ENCODE data around the gene CIB4.
A peak's percentile ranks its signal among the peaks of the same experiment; 100 is the strongest.

CIB4 gene

GRCh38 chr2:26580751-26581150 lies 60.4 kb downstream of the CIB4 start:
- Mint-ChIP-seq H3K27me3 (peaks cover 60% of the 10 kb centered on the region), H3K9me3 (no peaks in the 10 kb centered on the region), H3K27ac (no peak overlapping the region), H3K4me1 (no peaks in the 10 kb centered on the region), H3K4me3 (no peak overlapping the region)
- DNase-seq (no peak), ATAC-seq (no peak)

GRCh38 chr2:26580151-26580550 lies 61.0 kb downstream of the CIB4 start:
- Mint-ChIP-seq H3K4me1 (no peaks in the 10 kb centered on the region), H3K4me3 (no peak overlapping the region), H3K27ac (no peak overlapping the region), H3K27me3 (peaks cover 57% of the 10 kb centered on the region), H3K9me3 (no peaks in the 10 kb centered on the region)
- DNase-seq (no peak), ATAC-seq (no peak)

GRCh38 chr2:26579723-26580040 lies 61.5 kb downstream of the CIB4 start:
- no peaks in the 10 kb centered on the region for H3K4me1 Mint-ChIP-seq

GRCh38 chr2:26579025-26579722 lies 62.0 kb downstream of the CIB4 start:
- Mint-ChIP-seq H3K9me3 (no peaks in the 10 kb centered on the region), H3K27me3 (peaks cover 53% of the 10 kb centered on the region), H3K4me3 (no peak overlapping the region), H3K27ac (no peak overlapping the region), H3K4me1 (no peaks in the 10 kb centered on the region)
- no peak for ATAC-seq
- DNase-seq = no peak

More at GRCh38 chr2:26579723-26580040, 61.5 kb downstream of the CIB4 start:
- H3K9me3 Mint-ChIP-seq = no peaks in the 10 kb centered on the region
- ATAC-seq (no peak), DNase-seq (no peak)
- H3K27me3 Mint-ChIP-seq = peaks cover 53% of the 10 kb centered on the region
- H3K27ac Mint-ChIP-seq = no peak overlapping the region
- H3K4me3 Mint-ChIP-seq = no peak overlapping the region

GRCh38 chr2:26578581-26578980 lies 62.6 kb downstream of the CIB4 start:
- H3K27me3 Mint-ChIP-seq = peaks cover 56% of the 10 kb centered on the region
- ATAC-seq (no peak), DNase-seq (no peak)
- no peaks in the 10 kb centered on the region for H3K9me3 Mint-ChIP-seq
- H3K27ac Mint-ChIP-seq = no peak overlapping the region
- no peaks in the 10 kb centered on the region for H3K4me1 Mint-ChIP-seq
- H3K4me3 Mint-ChIP-seq = no peak overlapping the region

- Mint-ChIP-seq H3K27me3 (peaks cover 61% of the 10 kb centered on the region), H3K4me3 (no peak overlapping the region), H3K27ac (no peak overlapping the region), H3K4me1 (no peaks in the 10 kb centered on the region), H3K9me3 (no peaks in the 10 kb centered on the region)
- DNase-seq (no peak), ATAC-seq (peak; percentile 40)
Measured at GRCh38 chr2:26578113-26578458, 63.1 kb downstream of the CIB4 start.

- Mint-ChIP-seq H3K9me3 (no peaks in the 10 kb centered on the region), H3K4me1 (no peaks in the 10 kb centered on the region), H3K4me3 (no peak overlapping the region), H3K27ac (no peak overlapping the region), H3K27me3 (peaks cover 64% of the 10 kb centered on the region)
- DNase-seq (peak; percentile 56 to 60), ATAC-seq (peak; percentile 77)
Measured at GRCh38 chr2:26577442-26578112, 63.6 kb downstream of the CIB4 start.

- H3K27ac Mint-ChIP-seq = no peak overlapping the region
Measured at GRCh38 chr2:26576565-26577441, 64.4 kb downstream of the CIB4 start.

GRCh38 chr2:26575836-26576564 lies 65.2 kb downstream of the CIB4 start:
- DNase-seq = no peak
- no peaks in the 10 kb centered on the region for H3K4me1 Mint-ChIP-seq
- peaks cover 60% of the 10 kb centered on the region for H3K27me3 Mint-ChIP-seq
- no peak overlapping the region for H3K27ac Mint-ChIP-seq
- ATAC-seq = no peak
- no peak overlapping the region for H3K4me3 Mint-ChIP-seq
- H3K9me3 Mint-ChIP-seq = no peaks in the 10 kb centered on the region

More at GRCh38 chr2:26576565-26577441, 64.4 kb downstream of the CIB4 start:
- Mint-ChIP-seq H3K4me3 (no peak overlapping the region), H3K9me3 (no peaks in the 10 kb centered on the region), H3K4me1 (no peaks in the 10 kb centered on the region), H3K27me3 (peaks cover 66% of the 10 kb centered on the region)
- ATAC-seq = no peak
- DNase-seq = no peak

GRCh38 chr2:26574900-26575560 lies 66.1 kb downstream of the CIB4 start:
- Mint-ChIP-seq H3K27me3 (peaks cover 69% of the 10 kb centered on the region), H3K9me3 (no peaks in the 10 kb centered on the region), H3K4me1 (no peaks in the 10 kb centered on the region), H3K27ac (no peak overlapping the region), H3K4me3 (no peak overlapping the region)
- DNase-seq (no peak), ATAC-seq (no peak)

- H3K4me1 Mint-ChIP-seq = no peaks in the 10 kb centered on the region
- H3K9me3 Mint-ChIP-seq = no peaks in the 10 kb centered on the region
- ATAC-seq = no peak
- H3K4me3 Mint-ChIP-seq = no peak overlapping the region
- no peak for DNase-seq
- H3K27me3 Mint-ChIP-seq = peaks cover 70% of the 10 kb centered on the region
- no peak overlapping the region for H3K27ac Mint-ChIP-seq
Measured at GRCh38 chr2:26574066-26574899, 66.9 kb downstream of the CIB4 start.

- Mint-ChIP-seq H3K27ac (no peak overlapping the region), H3K4me1 (no peaks in the 10 kb centered on the region)
Measured at GRCh38 chr2:26573241-26573925, 67.8 kb downstream of the CIB4 start.

GRCh38 chr2:26572591-26572990 lies 68.6 kb downstream of the CIB4 start:
- no peak for ATAC-seq
- Mint-ChIP-seq H3K4me3 (no peak overlapping the region), H3K27me3 (peaks cover 53% of the 10 kb centered on the region), H3K4me1 (no peaks in the 10 kb centered on the region), H3K27ac (no peak overlapping the region), H3K9me3 (no peaks in the 10 kb centered on the region)
- no peak for DNase-seq

More at GRCh38 chr2:26573241-26573925, 67.8 kb downstream of the CIB4 start:
- H3K4me3 Mint-ChIP-seq = no peak overlapping the region
- peaks cover 61% of the 10 kb centered on the region for H3K27me3 Mint-ChIP-seq
- ATAC-seq (no peak), DNase-seq (no peak)
- H3K9me3 Mint-ChIP-seq = no peaks in the 10 kb centered on the region

- H3K27me3 Mint-ChIP-seq = peaks cover 41% of the 10 kb centered on the region
- no peak overlapping the region for H3K4me3 Mint-ChIP-seq
- DNase-seq (no peak), ATAC-seq (no peak)
- H3K27ac Mint-ChIP-seq = no peak overlapping the region
- no peaks in the 10 kb centered on the region for H3K9me3 Mint-ChIP-seq
- no peaks in the 10 kb centered on the region for H3K4me1 Mint-ChIP-seq
Measured at GRCh38 chr2:26571316-26571715, 69.8 kb downstream of the CIB4 start.

All from stimulated activated naive CD8-positive, alpha-beta T cell treated with anti-CD3 and anti-CD28 coated beads, Interleukin-15, amount 100 ng/mL, for 72 hours (primary cell).